ENCODE measurements around the gene GOLGA5. TPM values are rescaled to one million over a fixed set of nuclear protein-coding genes. Genes with fewer than 3 reads are reported as not detected.
"Not testable (repeated sequence)": the region's sequence is repeated elsewhere in the genome, so short reads cannot be mapped to it uniquely, and the experiment has no call there.

Gene GOLGA5
- total RNA-seq, 1 donor: 77.7 TPM

GRCh38 chr14:92768795-92769194 is 25.3 kb upstream of the GOLGA5 start:
- TF ChIP-seq, protein P1, sequence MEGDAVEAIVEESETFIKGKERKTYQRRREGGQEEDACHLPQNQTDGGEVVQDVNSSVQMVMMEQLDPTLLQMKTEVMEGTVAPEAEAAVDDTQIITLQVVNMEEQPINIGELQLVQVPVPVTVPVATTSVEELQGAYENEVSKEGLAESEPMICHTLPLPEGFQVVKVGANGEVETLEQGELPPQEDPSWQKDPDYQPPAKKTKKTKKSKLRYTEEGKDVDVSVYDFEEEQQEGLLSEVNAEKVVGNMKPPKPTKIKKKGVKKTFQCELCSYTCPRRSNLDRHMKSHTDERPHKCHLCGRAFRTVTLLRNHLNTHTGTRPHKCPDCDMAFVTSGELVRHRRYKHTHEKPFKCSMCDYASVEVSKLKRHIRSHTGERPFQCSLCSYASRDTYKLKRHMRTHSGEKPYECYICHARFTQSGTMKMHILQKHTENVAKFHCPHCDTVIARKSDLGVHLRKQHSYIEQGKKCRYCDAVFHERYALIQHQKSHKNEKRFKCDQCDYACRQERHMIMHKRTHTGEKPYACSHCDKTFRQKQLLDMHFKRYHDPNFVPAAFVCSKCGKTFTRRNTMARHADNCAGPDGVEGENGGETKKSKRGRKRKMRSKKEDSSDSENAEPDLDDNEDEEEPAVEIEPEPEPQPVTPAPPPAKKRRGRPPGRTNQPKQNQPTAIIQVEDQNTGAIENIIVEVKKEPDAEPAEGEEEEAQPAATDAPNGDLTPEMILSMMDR (IDR thresholded peaks at IDR 0.05; ENCODE audit: insufficient read depth, low read depth, low read length): no peak
- no peak overlapping the region for H3K4me3 ChIP-seq (ENCODE audit: low read depth, low read length)
- DNase-seq (ENCODE audit: low read depth): no peak

DNA sequence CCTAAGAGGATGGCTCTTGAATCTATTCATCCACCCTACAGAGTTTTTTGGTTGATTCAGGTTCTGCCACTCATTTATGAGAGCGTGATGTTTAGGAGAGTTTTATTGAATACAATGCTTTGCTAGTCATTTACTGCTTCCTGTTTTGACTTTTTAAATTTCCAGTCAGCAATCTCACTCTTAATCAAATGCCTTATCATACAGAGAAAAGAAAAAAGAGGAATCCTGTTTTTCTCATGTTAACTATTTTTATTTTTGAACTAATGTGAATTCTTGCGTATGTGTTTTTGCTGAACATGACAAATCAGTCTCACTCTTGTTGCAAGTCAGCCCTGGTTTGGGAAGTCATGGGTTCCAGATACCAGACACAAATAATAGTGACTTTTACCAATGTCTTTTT is 23.6 kb upstream of the GOLGA5 start:
- TF ChIP-seq, protein P1 (IDR thresholded peaks at IDR 0.05; ENCODE audit: insufficient read depth, low read depth, low read length): no peak
- H3K4me3 ChIP-seq (ENCODE audit: low read depth, low read length): no peak overlapping the region
- DNase-seq (ENCODE audit: low read depth): no peak

DNA sequence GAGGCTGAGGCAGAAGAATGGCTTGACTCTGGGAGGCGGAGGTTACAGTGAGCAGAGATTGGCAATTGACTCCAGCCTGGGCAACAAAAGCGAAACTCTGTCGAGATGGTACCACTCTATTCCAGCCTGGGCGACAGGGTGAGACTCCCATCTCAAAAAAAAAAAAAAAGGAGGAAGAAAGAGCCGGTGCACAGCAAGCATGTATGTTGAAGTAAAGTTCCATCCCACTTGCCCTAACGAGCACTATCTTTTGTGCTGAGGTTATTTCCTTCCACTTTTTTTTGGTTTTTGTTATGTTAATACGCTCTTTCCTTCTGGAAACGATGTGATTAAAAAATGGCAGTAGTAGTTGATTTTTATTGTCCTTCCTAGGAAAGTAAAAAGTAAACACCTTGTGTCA is 19.5 kb upstream of the GOLGA5 start:
- no peak for DNase-seq (ENCODE audit: low read depth)
- TF ChIP-seq, protein P1 (IDR thresholded peaks at IDR 0.05; ENCODE audit: insufficient read depth, low read depth, low read length): no peak
- H3K4me3 ChIP-seq (ENCODE audit: low read depth, low read length): no peak overlapping the region

- DNase-seq (ENCODE audit: low read depth); H3K4me3 ChIP-seq (ENCODE audit: low read depth, low read length): not testable (repeated sequence)
These were observed 18.8 kb upstream of the GOLGA5 start for GRCh38 chr14:92775292-92775691.

DNA sequence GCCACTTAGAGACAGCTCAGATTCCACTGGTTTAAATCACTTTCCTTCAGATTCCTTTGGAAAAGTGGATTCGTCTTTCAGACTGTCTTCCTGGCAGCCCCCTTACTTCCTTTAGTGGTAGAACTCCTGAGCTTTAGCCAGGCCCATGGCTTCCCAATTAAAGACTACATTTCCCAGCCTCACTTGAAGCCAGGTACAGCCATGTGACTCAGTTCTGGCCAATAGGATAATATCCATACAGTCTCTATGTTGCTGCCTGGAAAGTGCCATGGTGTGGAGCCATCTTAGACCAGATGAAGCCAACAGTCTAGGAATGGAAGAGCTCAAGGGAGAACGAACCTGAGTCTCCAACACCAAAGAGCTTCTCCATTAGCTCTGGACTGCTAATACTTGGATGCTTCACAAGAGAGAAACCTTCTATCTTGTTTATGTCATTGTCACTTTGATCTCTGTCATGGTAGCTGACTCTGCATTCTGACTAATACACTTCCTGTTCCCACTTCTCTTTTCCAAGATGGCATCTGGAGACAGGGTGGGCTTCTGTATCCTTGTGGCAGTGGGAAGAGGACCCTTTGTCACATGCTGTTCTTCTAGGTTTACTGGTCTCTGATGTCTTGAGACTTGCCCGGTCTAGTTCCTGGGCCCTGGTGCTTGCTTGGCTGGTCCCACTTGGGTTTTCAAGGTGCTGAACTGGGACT is 15.1 kb upstream of the GOLGA5 start:
- DNase-seq (ENCODE audit: low read depth); H3K4me3 ChIP-seq (ENCODE audit: low read depth, low read length): not testable (repeated sequence)

- H3K4me3 ChIP-seq (ENCODE audit: low read depth, low read length): no peak overlapping the region
- DNase-seq (ENCODE audit: low read depth): peak; percentile 33
- TF ChIP-seq, protein P1 (IDR thresholded peaks at IDR 0.05; ENCODE audit: insufficient read depth, low read depth, low read length): no peak
These were observed 13.5 kb upstream of the GOLGA5 start for GRCh38 chr14:92780444-92781232.

- no peak overlapping the region for H3K4me3 ChIP-seq (ENCODE audit: low read depth, low read length)
- TF ChIP-seq, protein P1 (IDR thresholded peaks at IDR 0.05; ENCODE audit: insufficient read depth, low read depth, low read length): no peak
- no peak for DNase-seq (ENCODE audit: low read depth)
These were observed 12.8 kb upstream of the GOLGA5 start for GRCh38 chr14:92781350-92781749.
